ENCODE measurements around the gene CPAMD8.

Gene CPAMD8

DNA sequence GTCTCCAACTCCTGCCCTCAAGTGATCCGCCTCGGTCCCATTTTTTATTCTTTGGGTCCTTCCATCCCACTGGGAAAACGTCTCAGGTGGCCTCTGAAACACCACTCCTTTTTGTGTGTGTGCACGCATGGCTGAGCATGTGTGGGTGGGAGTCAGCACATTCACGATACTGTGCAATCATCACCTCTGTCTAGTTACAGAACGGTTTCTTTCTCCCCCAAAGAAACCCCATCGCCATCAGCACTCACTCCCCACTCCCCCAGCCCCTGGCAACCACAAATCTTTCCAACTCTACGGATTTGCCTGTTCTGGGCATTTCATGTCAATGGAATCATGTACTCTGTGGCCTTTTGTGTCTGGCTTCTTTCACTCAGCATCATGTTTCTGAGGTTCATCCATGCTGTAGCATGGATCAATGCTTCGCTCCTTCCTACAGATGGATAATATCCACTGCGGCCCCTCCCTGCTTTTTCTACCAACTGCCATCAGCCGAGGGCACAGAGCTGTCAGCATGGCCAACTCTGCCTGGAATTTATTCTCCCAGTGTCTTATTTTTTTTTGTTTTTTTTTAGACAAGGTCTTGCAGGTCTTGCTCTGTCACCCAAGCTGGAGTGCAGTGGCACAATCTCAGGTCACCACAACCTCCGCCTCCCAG, 128.1 kb downstream of the CPAMD8 start:
- Histone ChIP-seq H3K36me3 (ENCODE audit: control insufficient read depth, insufficient read depth, low read length) (no peaks in the 10 kb centered on the region), H3K27me3 (replicated peaks; ENCODE audit: control insufficient read depth, insufficient read depth, low read length) (no peaks in the 10 kb centered on the region), H3K4me3 (replicated peaks; ENCODE audit: low read depth, low read length) (peak overlapping the region; percentile 8; the same call in 1 of the 2 replicates)
- DNase-seq (ENCODE audit: extremely low read depth, insufficient read length): no peak
- TF ChIP-seq, protein P1, sequence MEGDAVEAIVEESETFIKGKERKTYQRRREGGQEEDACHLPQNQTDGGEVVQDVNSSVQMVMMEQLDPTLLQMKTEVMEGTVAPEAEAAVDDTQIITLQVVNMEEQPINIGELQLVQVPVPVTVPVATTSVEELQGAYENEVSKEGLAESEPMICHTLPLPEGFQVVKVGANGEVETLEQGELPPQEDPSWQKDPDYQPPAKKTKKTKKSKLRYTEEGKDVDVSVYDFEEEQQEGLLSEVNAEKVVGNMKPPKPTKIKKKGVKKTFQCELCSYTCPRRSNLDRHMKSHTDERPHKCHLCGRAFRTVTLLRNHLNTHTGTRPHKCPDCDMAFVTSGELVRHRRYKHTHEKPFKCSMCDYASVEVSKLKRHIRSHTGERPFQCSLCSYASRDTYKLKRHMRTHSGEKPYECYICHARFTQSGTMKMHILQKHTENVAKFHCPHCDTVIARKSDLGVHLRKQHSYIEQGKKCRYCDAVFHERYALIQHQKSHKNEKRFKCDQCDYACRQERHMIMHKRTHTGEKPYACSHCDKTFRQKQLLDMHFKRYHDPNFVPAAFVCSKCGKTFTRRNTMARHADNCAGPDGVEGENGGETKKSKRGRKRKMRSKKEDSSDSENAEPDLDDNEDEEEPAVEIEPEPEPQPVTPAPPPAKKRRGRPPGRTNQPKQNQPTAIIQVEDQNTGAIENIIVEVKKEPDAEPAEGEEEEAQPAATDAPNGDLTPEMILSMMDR (IDR thresholded peaks at IDR 0.05; ENCODE audit: insufficient read depth, low read length, poor library complexity, severe bottlenecking): no peak

DNA sequence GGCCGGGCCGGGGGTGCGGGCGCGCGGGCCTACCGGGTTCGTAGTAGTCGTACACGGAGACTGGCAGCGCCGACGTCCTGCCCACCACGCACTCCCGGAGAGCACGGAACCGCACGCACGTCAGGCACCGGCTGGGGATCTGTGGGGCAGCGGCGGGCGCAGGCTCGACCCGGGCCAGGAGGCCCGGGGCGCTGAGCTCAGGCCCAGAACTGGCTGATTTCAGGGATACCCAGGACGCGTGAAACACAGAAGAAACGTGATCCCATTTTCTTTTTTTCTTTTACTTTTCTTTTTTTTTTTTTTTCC, 128.8 kb downstream of the CPAMD8 start:
- Histone ChIP-seq H3K4me3 (replicated peaks; ENCODE audit: low read depth, low read length) (peak overlapping the region; percentile 67), H3K27me3 (replicated peaks; ENCODE audit: control insufficient read depth, insufficient read depth, low read length) (no peaks in the 10 kb centered on the region), H3K36me3 (ENCODE audit: control insufficient read depth, insufficient read depth, low read length) (no peaks in the 10 kb centered on the region)
- no peak for DNase-seq (ENCODE audit: extremely low read depth, insufficient read length)
- TF ChIP-seq, protein P1 (IDR thresholded peaks at IDR 0.05; ENCODE audit: insufficient read depth, low read length, poor library complexity, severe bottlenecking): no peak

DNA sequence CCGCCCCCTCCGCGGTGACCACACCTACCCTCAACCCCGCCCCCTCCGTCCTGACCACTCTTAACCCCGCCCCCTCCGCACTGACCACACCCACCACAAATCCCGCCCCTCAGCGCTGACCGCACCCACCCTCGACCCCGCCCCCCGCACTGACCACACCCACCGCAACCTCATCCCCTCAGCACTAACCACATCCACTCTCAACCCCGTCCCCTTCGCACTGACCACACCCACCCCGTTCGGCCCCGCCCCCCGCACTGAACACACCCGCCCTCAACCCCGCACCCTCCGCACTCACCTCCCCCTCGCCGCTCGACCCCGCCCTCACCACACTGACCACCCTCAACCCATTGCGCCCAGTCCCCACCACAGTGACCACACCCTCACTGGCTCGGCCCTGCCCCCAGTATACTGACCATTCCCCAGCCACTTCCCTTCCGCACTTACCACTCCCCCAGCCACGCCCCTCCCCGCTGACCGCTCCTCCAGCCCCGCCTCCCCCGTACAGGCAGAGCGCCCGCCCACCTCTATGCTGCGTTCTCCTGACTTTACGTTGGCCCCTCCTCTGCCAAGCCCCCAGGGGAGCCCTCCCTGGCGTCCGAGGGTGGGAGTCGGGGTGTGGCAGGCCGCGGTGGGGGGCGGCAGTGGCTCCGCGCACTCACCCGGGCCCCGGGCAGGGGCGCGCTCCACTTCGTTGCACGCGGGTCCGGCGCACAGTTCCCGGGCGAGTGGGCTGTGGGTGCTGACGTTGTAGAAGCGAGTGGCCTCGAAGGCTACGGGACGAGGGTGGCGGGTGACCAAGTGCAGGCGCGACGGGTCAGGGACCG, 129.4 kb downstream of the CPAMD8 start:
- no peaks in the 10 kb centered on the region for H3K27me3 ChIP-seq (replicated peaks; ENCODE audit: control insufficient read depth, insufficient read depth, low read length)
- TF ChIP-seq, protein P1 (IDR thresholded peaks at IDR 0.05; ENCODE audit: insufficient read depth, low read length, poor library complexity, severe bottlenecking): no peak
- H3K36me3 ChIP-seq (ENCODE audit: control insufficient read depth, insufficient read depth, low read length): no peaks in the 10 kb centered on the region
- H3K4me3 ChIP-seq (replicated peaks; ENCODE audit: low read depth, low read length): peak overlapping the region; percentile 67
- peak; percentile 89 for DNase-seq (ENCODE audit: extremely low read depth, insufficient read length)

DNA sequence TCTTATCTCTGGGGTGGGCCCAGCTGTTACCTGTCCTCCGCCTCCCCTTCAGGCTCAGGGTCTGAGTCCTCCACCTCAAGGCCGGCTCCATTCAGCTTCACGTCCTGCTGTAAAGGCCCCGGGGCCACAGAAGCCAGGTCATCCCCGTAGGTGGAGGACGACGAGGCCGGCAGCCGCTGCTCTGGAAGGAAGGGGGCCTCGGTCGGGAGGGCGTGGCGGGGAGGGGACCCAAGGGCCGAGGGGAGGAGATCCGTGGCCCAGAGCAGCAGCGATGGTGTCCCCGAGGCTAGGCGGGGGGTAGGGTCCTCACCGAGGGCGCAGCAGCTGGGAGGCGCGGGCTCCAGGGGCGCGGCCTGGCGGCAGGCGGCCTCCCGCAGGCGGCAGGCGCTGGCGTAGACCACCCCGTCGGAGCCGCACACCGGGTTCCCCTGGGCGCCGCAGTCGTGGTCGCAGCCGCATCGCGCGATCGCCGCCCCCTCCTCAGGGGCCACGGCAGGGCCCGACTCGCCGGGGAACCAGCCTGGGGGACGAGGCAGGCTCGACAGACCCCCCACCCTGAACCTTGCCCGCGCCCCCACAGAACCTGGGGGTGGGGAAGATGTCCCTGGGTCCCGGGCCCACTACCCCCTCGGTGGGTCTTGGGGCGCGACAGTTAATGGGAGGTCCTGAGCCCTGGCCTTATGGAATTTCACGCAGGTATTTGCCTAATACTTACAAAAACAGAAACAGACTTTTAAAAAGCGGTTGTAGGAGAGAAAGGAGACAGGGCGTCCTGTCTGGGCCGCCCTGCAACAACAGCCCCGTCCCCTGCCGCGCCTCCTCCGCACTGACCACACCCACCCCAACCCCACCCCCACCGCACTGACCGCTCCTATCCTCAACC, 130.2 kb downstream of the CPAMD8 start:
- DNase-seq (ENCODE audit: extremely low read depth, insufficient read length): no peak
- TF ChIP-seq, protein P1 (IDR thresholded peaks at IDR 0.05; ENCODE audit: insufficient read depth, low read length, poor library complexity, severe bottlenecking): no peak
- Histone ChIP-seq H3K27me3 (replicated peaks; ENCODE audit: control insufficient read depth, insufficient read depth, low read length) (no peaks in the 10 kb centered on the region), H3K36me3 (ENCODE audit: control insufficient read depth, insufficient read depth, low read length) (no peaks in the 10 kb centered on the region), H3K4me3 (replicated peaks; ENCODE audit: low read depth, low read length) (peak overlapping the region; percentile 52)

DNA sequence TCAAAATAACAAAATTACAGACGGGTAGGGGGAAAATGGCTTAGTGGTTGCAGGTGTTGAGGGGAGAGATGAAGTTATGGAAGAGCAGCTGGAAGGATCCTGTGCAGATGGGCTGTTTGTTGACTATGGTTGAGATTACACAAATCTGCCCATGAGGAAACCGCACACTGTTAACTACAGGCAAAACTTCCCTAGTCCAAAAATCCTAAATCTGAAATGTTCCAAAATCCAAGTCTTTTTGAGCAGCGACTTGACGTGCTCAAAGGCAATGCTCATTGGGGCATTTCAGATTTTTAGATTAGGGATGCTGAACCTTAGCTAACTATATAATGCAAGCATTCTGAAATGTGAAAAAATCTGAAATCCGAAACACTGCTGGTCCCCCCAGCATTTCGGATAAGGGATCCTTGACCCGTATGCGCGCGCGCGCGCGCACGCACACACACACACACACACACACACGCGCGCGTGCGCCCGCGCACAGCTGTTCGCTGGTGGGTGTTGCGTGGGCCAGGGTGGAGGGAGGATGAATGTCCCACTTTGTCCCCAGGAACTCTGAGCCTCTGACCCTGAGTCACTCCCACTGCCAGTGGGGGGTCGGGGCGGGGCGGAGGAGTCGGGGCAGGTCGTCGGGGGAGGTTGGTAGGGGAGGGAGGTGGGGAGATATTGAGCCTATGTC, 131.0 kb downstream of the CPAMD8 start:
- H3K4me3 ChIP-seq (replicated peaks; ENCODE audit: low read depth, low read length): no peak overlapping the region
- no peak for DNase-seq (ENCODE audit: extremely low read depth, insufficient read length)

More for the DNA sequence above, 131.0 kb downstream of the CPAMD8 start:
- no peaks in the 10 kb centered on the region for H3K27me3 ChIP-seq (replicated peaks; ENCODE audit: control insufficient read depth, insufficient read depth, low read length)
- TF ChIP-seq, protein P1 (IDR thresholded peaks at IDR 0.05; ENCODE audit: insufficient read depth, low read length, poor library complexity, severe bottlenecking): no peak
- H3K36me3 ChIP-seq (ENCODE audit: control insufficient read depth, insufficient read depth, low read length): no peaks in the 10 kb centered on the region

Measured in GM06990 (cell line).